HTR-8/SVneo (cell line): Measurements from ENCODE around the gene FGD4.

Source experiments
- DNase-seq: peaks from one replicate; pipeline ENCODE4 v3.0.0; 2011; ENCODE audit warnings: low spot score, mixed read lengths; ENCODE audit not compliant: insufficient read length
- FAIRE-seq: peaks from 2 replicates; lab custom pipeline; 2011; peaks lifted over from hg19 to GRCh38; lab: Jason Lieb, UNC

FGD4 gene

GRCh38 chr12:32589165-32589865, 190.0 kb downstream of the FGD4 start:
- DNase-seq = no peak
- no peak for FAIRE-seq

GRCh38 chr12:32595251-32595650, 195.9 kb downstream of the FGD4 start:
- no peak for FAIRE-seq
- no peak for DNase-seq

- FAIRE-seq (no peak), DNase-seq (no peak)
Observed at GRCh38 chr12:32596030-32596429, 196.7 kb downstream of the FGD4 start.

- DNase-seq (no peak), FAIRE-seq (no peak)
Observed at GRCh38 chr12:32598688-32599087, 199.3 kb downstream of the FGD4 start.

GRCh38 chr12:32600681-32601080, 201.3 kb downstream of the FGD4 start:
- FAIRE-seq (no peak), DNase-seq (no peak)

GRCh38 chr12:32603071-32603470, 203.7 kb downstream of the FGD4 start:
- DNase-seq = no peak
- FAIRE-seq = no peak

- DNase-seq = no peak
- no peak for FAIRE-seq
Observed at GRCh38 chr12:32603858-32604257, 204.5 kb downstream of the FGD4 start.

- no peak for DNase-seq
- FAIRE-seq = no peak
Observed at GRCh38 chr12:32604565-32604964, 205.2 kb downstream of the FGD4 start.

GRCh38 chr12:32605326-32606095, 206.2 kb downstream of the FGD4 start:
- no peak for DNase-seq
- FAIRE-seq = no peak

- DNase-seq = no peak
- no peak for FAIRE-seq
Observed at GRCh38 chr12:32606443-32606842, 207.1 kb downstream of the FGD4 start.

- no peak for DNase-seq
- FAIRE-seq = no peak
Observed at GRCh38 chr12:32609966-32610365, 210.6 kb downstream of the FGD4 start.

GRCh38 chr12:32611986-32612385, 212.6 kb downstream of the FGD4 start:
- FAIRE-seq (no peak), DNase-seq (no peak)

- no peak for DNase-seq
- no peak for FAIRE-seq
Observed at GRCh38 chr12:32612658-32613614, 213.6 kb downstream of the FGD4 start.

- no peak for FAIRE-seq
- no peak for DNase-seq
Observed at GRCh38 chr12:32615441-32615840, 216.1 kb downstream of the FGD4 start.

- DNase-seq = no peak
- FAIRE-seq = no peak
Observed at GRCh38 chr12:32617534-32617933, 218.2 kb downstream of the FGD4 start.

GRCh38 chr12:32618115-32618514, 218.8 kb downstream of the FGD4 start:
- no peak for FAIRE-seq

GRCh38 chr12:32627976-32628375, 228.6 kb downstream of the FGD4 start:
- DNase-seq (no peak), FAIRE-seq (no peak)

More at GRCh38 chr12:32618115-32618514, 218.8 kb downstream of the FGD4 start:
- DNase-seq = no peak

- no peak for DNase-seq
Observed at GRCh38 chr12:32641287-32641901, 242.0 kb downstream of the FGD4 start.

GRCh38 chr12:32644431-32644830, 245.1 kb downstream of the FGD4 start:
- no peak for FAIRE-seq

More at GRCh38 chr12:32641287-32641901, 242.0 kb downstream of the FGD4 start:
- FAIRE-seq = no peak

GRCh38 chr12:32647275-32647674, 247.9 kb downstream of the FGD4 start:
- FAIRE-seq (no peak), DNase-seq (no peak)

More at GRCh38 chr12:32644431-32644830, 245.1 kb downstream of the FGD4 start:
- DNase-seq = no peak
